Activated naive CD4-positive, alpha-beta T cell treated with anti-CD3 and anti-CD28 coated beads, Interleukin-2, amount 50 U/mL, for 72 hours (primary cell): ENCODE data around the gene ARHGAP10. TPM values are rescaled to one million over a fixed set of nuclear protein-coding genes. Genes with fewer than 3 reads are reported as not detected.

ENCODE experiments used
- ATAC-seq, 2 donors: fragments of 150-1000 bp; cut with Tn5 transposase; 2 replicates each; pipeline ENCODE4 v1.10.0; 2021; ENCODE audit warnings: mild to moderate bottlenecking in 2 of 2, moderate library complexity in 2 of 2
- DNase-seq, 2 donors: peaks; one replicate each; pipeline ENCODE4 v3.0.0; 2021 to 2022; ENCODE audit warnings: low spot score in 2 of 2
- H3K27ac Mint-ChIP-seq, 2 donors: one replicate each; pipeline ENCODE4 v1.8.0; 2022; ENCODE audit warnings: mild to moderate bottlenecking in 2 of 2, mixed read lengths in 2 of 2
- H3K36me3 Mint-ChIP-seq, 2 donors: one replicate each; pipeline ENCODE4 v1.8.0; 2022; ENCODE audit warnings: mixed read lengths in 2 of 2
- H3K9me3 Mint-ChIP-seq, 2 donors: one replicate each; pipeline ENCODE4 v1.8.0; 2022; ENCODE audit warnings: mixed read lengths in 2 of 2
- total RNA-seq, 2 donors: library from RNA; stranded (reverse); gene quantifications; one replicate each; pipeline ENCODE4 v1.2.3, GENCODE V29; 2022

Gene ARHGAP10
- total RNA-seq, 2 donors from 2014 or later: 2.9 to 6.4 TPM

- DNase-seq (no peak), ATAC-seq (peak; percentile 65 to 84)
- H3K9me3 Mint-ChIP-seq: no peaks in the 10 kb centered on the region
- peak overlapping the region in 1 of 2 donors; percentile 44 for H3K27ac Mint-ChIP-seq
- peaks cover 0 to 22% of the 10 kb centered on the region in 2 donors for H3K36me3 Mint-ChIP-seq
Measured at GRCh38 chr4:148112231-148112982, 380.5 kb downstream of the ARHGAP10 start.

- Mint-ChIP-seq H3K27ac (no peak overlapping the region), H3K36me3 (peaks cover 10 to 25% of the 10 kb centered on the region in 2 donors)
- no peak for ATAC-seq
Measured at GRCh38 chr4:148114436-148114835, 382.5 kb downstream of the ARHGAP10 start.

GRCh38 chr4:148116264-148116663 lies 384.4 kb downstream of the ARHGAP10 start:
- ATAC-seq (no peak), DNase-seq (no peak)
- Mint-ChIP-seq H3K36me3 (peaks cover 12 to 29% of the 10 kb centered on the region in 2 donors), H3K27ac (no peak overlapping the region), H3K9me3 (no peaks in the 10 kb centered on the region)

More at GRCh38 chr4:148114436-148114835, 382.5 kb downstream of the ARHGAP10 start:
- no peaks in the 10 kb centered on the region for H3K9me3 Mint-ChIP-seq
- DNase-seq: no peak

GRCh38 chr4:148116969-148117368 lies 385.1 kb downstream of the ARHGAP10 start:
- Mint-ChIP-seq H3K27ac (no peak overlapping the region), H3K36me3 (peaks cover 14 to 24% of the 10 kb centered on the region in 2 donors), H3K9me3 (peaks cover 0 to 1% of the 10 kb centered on the region in 2 donors)
- DNase-seq (no peak), ATAC-seq (no peak)

- ATAC-seq: no peak
- H3K27ac Mint-ChIP-seq: no peak overlapping the region
- H3K36me3 Mint-ChIP-seq: peaks cover 16 to 31% of the 10 kb centered on the region in 2 donors
- H3K9me3 Mint-ChIP-seq: peaks cover 0 to 10% of the 10 kb centered on the region in 2 donors
- no peak for DNase-seq
Measured at GRCh38 chr4:148118179-148118578, 386.3 kb downstream of the ARHGAP10 start.

GRCh38 chr4:148118633-148119032 lies 386.7 kb downstream of the ARHGAP10 start:
- Mint-ChIP-seq H3K9me3 (peaks cover 0 to 15% of the 10 kb centered on the region in 2 donors), H3K36me3 (peaks cover 21 to 36% of the 10 kb centered on the region in 2 donors), H3K27ac (no peak overlapping the region)
- no peak for ATAC-seq
- DNase-seq: no peak

- peaks cover 31 to 50% of the 10 kb centered on the region in 2 donors for H3K36me3 Mint-ChIP-seq
Measured at GRCh38 chr4:148120216-148120615, 388.3 kb downstream of the ARHGAP10 start.

More at GRCh38 chr4:148120216-148120615, 388.3 kb downstream of the ARHGAP10 start:
- Mint-ChIP-seq H3K9me3 (peaks cover 8 to 23% of the 10 kb centered on the region in 2 donors), H3K27ac (no peak overlapping the region)
- DNase-seq (no peak), ATAC-seq (no peak)

Other genes with a start within 250 kb of the ARHGAP10 start
- 10 to 100 TPM; 11.4 to 14.1 TPM for gene TMEM184C, start 114.7 kb upstream of the ARHGAP10 start, total RNA-seq
- gene PRMT9, start 47.9 kb upstream of the ARHGAP10 start, total RNA-seq: 10 to 100 TPM in 1 of 2 donors, 1 to 10 TPM in 1; 7.5 to 12.9 TPM